HG03103 (cell line): ENCODE measurements around the gene ZNF260.
"Not testable (repeated sequence)": the region's sequence is repeated elsewhere in the genome, so short reads cannot be mapped to it uniquely, and the experiment has no call there.

Source experiments
- ATAC-seq: cut with Tn5 transposase; IDR thresholded peaks from one replicate; pipeline ENCODE4 v1.9.1; 2021; ENCODE audit warnings: low read depth; ENCODE audit not compliant: unreplicated experiment

The ZNF260 gene

DNA sequence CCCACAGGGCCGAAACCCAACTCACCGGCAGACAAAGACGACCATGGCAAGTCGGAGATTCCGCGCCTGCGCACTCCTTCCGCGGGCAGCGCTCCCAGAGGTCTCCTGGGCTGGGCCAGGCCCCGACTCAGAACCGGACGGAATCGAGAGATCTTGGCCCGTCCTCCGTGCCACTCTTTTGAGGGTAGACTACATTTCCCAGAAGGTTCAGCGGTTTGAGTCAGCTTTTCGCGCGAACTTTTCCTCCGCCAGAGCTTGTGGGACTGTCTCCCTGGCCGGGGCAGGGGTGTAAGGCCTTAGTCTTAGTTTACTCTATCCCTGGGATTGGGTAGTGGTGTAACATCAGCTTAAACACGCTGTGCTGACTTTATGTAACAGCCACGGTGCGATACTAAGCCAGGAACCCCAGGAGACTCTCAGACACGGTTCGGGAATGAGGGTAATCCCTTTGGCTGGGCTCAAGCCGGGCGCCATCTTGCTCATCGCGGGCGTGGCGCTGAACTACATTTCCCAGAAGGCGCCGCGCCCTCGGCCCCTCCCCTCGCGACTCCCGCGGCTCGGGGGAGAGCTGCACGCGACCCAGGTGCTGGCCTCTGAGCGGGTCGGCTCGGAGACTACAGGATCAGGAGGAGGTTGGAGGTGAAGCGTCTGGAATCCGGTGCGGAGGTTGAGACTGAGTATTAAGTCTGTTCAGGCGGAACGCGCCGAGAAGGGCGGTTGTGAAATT, at the start of gene ZNF260:
Gene ZNF260, minus strand, starts transcription at position 78 of the 727 bp plus-strand sequence. CDS start 13,033 bp downstream, outside the sequence.
- peak; percentile 83 for ATAC-seq

DNA sequence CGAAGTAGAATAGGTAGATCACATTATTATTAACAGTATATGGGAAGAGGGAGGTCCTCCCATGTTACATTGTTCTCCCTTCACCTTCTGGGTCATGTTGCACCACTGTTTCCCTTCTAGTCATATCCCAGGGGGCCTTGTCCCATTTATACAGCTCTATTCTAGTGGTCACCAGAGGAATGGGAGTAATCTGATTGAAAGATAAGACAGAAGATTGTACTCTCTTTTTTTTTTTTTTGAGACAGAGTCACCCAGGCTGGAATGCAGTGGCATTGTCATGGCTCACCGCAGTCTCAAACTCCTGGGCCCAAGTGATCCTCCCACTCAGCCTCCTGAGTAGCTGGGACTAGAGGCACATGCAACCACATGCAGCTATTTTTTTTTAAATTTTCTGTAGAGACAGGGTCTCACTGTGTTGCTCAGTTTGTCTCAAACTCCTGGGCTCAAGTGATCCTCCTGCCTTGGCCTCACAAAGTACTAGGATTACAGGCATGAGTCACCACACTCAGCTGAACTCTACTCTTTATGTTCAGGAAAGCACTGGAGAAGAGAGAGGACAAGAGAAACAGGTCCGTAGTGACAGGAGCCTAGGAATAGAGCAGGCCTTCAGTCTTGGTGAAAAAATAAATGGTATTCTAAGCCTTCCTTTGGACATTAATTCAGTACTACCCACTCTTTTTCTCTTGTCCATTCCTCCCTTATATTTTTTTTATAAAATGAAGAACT, 49.4 kb upstream of the ZNF260 start:
- no peak for ATAC-seq

DNA sequence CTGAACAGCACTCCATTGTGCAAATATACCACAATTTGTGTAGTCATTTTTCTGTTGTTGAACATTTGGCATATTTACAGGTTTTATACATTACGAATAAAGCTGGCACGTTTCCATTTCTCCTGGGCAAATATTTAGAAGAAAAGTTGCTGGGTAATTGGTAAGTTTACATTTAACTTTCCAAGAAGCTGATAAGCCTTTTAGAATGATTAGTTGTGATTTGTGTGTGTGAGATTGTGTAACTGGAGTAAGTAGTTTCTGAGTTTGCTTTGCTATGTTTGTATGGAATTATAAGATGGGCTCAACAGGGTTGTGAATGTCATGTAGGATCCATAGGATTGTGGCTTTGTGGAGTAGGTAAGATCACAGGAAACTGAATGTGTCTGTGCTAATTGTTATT, 46.7 kb upstream of the ZNF260 start:
- ATAC-seq: no peak

GRCh38 chr19:36573895-36574720, 46.0 kb upstream of the ZNF260 start:
- no peak for ATAC-seq

DNA sequence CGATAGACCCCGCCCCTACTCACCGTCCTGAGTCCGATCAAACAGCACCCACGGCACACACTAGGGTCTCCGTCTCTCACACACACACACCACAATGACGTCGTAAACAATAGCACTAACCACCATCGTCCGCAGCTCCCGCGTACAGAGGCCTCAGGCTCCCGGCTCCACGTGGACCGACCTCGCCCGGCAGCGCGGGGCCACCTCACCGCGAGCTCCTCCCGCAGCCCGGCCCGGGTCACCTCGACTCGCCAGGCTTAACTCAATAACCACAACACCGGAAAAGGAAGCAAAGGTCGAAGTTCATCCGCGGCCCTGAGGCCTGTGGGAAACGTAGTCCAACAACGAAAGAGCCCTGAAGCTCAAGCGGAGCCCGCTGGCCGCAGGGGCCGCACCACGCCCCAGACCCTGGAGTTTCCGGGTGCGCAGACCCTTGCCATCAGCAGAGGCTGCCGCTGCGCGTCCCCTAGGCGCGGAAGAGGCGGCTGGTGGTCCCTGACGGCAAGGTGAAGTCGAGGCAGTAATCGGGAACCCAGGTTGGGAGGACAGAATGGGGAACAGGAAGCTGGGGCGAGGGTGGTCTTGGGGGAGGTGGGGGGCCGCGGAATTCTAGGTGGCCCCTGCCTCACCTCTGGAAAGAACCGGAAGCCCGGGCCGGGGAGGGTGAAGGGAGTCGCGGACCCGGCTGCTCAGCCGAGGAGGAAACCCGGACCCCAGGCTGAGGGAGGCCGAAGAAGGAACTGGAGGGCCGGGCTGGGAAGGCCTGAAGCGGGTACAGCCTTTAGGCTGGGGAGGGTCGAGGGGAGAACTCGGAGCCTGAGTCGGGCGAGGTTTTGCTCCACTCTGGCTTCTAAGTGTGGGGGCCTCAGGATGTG, 45.2 kb upstream of the ZNF260 start, which contains the start of gene ZNF529:
Gene ZNF529, minus strand, starts transcription at position 273 of the 875 bp plus-strand sequence. CDS start 946 bp downstream, outside the sequence.
- ATAC-seq: peak; percentile 85

DNA sequence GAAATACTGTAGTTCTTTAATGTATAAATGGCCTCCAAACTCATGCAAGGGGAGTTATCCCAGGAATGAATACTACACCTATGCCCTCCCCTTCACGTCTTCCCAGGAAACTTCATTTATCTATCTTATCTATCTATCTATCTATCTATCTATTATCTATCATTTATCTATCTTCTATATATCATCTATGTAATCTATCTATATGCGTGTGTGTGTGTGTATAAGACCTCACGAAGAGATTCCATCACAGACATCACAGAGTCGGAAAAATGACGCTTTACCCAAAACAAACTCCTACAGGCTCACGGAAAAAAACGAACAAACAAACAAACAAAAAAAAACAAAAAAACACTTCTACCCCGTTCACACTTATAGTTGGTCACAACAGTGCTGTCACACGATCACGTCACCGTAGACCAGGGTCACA, 44.5 kb upstream of the ZNF260 start:
- ATAC-seq: no peak

- no peak for ATAC-seq
Observed at GRCh38 chr19:36564391-36564790, 36.3 kb upstream of the ZNF260 start.

GRCh38 chr19:36547001-36547732, 19.1 kb upstream of the ZNF260 start:
- no peak for ATAC-seq

DNA sequence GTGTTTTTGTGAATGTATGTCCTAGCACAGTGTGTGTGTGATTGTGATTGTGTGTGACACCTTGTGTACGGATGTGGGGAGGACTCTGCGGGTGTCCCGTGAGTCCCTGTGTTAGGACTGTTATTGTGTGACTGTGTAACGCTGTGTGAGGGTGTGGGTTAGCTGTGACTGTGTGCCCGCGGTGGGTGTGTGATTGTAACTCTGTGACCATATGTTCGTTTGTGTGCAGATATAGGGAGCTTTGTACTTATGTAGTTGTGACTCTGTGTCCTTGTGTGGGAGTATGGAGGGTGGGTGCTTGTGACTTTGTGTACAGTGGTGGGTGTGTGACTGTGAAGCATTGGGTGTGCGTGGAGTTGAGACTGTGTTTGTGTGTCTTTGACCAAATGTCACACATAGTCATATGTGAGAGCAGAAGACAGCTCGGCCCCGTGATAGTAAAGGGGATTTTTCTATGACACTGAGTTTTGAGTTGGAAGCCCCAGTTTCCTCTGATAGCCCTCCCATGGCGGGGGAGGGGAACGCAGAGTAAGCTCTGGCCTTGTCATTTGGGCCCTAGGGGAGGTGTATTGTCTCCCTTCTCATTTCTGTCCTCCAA, 949 bp upstream of the ZNF260 start:
- no peak for ATAC-seq

- no peak for ATAC-seq
Observed at GRCh38 chr19:36527873-36528193, 238 bp downstream of the ZNF260 start.

DNA sequence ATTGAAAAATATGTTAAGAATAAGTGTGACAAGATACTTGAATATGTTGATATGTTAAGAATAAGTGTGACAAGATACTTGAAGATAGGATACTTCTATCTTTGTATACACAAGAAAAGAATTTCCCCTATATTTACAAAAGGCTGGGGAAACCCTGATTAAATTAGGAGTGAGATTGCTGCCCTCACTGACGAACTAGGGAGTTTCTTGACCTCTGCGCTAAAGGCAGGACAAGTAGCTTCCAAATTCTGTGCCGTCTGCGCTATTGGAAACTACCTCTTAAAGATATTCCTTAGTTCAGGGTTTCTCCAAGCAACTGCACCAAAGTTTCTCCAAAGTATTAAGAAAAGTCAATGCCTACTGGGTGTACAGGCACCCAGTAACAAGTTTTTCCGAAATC, 730 bp downstream of the ZNF260 start:
- no peak for ATAC-seq

DNA sequence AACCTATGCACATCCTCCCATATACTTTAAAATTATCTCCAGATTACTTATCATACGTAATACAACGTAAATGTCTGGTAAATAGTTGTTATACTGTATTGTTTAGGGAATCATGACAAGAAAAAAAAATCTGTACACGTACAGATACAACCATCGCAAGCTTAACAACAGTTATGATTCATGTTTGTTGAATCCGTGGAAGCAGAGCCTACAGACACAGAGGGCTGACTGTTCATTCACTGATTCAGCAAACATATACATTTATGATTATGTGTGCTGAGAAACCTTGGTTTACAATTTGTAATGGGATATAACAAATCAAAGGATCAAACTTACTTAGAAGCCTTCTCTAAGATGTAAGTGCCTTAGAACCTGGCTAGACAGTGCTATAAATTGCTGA, 1.5 kb downstream of the ZNF260 start:
- no peak for ATAC-seq

DNA sequence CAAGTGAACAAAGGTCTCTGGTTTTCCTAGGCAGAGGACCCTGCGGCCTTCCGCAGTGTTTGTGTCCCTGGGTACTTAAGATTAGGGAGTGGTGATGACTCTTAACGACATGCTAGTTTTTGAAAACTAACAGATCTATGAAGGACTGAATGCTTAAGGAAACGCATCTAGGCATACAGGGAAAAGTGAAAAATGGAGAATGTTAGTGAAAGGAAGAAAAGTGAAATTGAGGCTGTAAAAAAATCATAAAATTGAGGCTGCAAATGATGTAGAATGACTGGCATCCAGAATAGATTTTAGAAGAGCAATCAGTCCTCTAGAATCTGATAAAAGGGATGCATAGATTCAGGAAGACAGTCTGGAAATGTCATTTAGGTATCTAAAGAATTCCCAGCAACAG, 3.5 kb downstream of the ZNF260 start:
- no peak for ATAC-seq

GRCh38 chr19:36514012-36514612, 14.0 kb downstream of the ZNF260 start:
- ATAC-seq: no peak

- ATAC-seq: no peak
Observed at GRCh38 chr19:36508325-36508724, 19.7 kb downstream of the ZNF260 start.

GRCh38 chr19:36501973-36502372, 26.1 kb downstream of the ZNF260 start:
- no peak for ATAC-seq

DNA sequence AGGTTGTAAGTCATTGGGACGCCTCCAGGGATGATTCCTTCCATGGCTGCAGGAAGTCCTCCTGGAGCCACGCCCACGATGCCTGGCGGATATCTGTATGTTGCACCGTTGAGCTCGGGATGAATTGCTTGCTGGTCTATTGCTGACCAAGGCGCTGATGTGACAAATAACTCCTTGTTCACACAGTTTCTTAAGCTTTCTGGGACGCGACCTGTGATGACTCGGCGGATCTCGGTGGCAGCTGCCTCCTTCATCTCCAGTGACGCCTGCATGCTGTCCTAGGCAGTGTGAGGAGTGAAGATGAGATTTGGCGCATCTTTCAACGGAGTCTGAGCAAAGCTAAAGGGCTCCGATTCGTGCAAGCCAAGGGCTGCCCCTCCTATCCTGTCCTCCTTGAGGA, 31.1 kb downstream of the ZNF260 start:
- no peak for ATAC-seq

DNA sequence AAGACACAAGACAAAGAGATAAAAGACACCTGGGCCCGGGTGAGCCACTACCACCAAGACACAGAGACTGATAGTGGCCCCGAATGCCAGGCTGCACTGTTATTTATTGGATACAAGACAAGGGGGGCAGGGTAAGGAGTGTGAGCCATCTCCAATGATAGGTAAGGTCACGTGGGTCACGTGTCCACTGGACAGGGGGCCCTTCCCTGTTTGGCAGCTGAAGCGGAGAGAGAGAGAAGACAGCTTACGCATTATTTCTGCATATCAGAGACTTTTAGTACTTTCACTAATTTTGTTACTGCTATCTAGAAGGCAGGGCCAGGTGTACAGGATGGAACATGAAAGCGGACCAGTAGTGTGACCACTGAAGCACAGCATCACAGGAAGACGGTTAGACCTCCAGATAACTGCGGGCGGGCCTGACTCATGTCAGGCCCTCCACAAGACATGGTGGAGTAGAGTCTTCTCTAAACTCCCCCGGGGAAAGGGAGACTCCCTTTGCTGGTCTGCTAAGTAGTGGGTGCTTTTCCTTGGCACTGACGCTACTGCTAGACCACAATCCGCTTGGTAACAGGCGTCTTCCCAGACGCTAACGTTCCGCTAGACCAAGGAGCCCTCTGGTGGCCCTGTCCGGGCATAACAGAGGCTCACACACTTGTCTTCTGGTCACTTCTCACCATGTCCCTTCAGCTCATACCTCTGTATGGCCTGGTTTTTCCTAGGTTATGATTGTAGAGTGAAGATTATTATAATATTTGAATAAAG, 35.2 kb downstream of the ZNF260 start:
- not testable (repeated sequence) for ATAC-seq
